Fibroblast of the aortic adventitia (primary cell): Measurements from ENCODE around the gene CUX1. TPM values are rescaled to one million over a fixed set of nuclear protein-coding genes. Genes with fewer than 3 reads are reported as not detected.
A peak's percentile ranks its signal among the peaks of the same experiment; 100 is the strongest.
"Not testable (repeated sequence)": the region's sequence is repeated elsewhere in the genome, so short reads cannot be mapped to it uniquely, and the experiment has no call there.

ENCODE experiments used
- DNase-seq: peaks from one replicate; pipeline ENCODE4 v3.0.0-alpha.2; 2010; ENCODE audit warnings: low read depth
- H3K4me3 ChIP-seq: 2 replicates; pipeline ENCODE4 v1.5.1; 2011; ENCODE audit warnings: low read depth, mild to moderate bottlenecking, control low read depth, low read length, moderate library complexity
- total RNA-seq: library from RNA; depleted of rRNA; stranded (reverse); fragments of >200 nt; gene quantifications from 2 replicates; pipeline ENCODE4 v1.2.3, GENCODE V29; 2012; ENCODE audit warnings: low replicate concordance
- TF ChIP-seq, protein P1 (sequence below): IDR thresholded peaks from 2 replicates; pipeline ENCODE4 v1.5.1; 2011; ENCODE audit warnings: mild to moderate bottlenecking, low read length, control low read depth, inconsistent platforms; ENCODE audit not compliant: insufficient read depth

The CUX1 gene
- total RNA-seq, 1 donor, result 44.2 TPM

DNA sequence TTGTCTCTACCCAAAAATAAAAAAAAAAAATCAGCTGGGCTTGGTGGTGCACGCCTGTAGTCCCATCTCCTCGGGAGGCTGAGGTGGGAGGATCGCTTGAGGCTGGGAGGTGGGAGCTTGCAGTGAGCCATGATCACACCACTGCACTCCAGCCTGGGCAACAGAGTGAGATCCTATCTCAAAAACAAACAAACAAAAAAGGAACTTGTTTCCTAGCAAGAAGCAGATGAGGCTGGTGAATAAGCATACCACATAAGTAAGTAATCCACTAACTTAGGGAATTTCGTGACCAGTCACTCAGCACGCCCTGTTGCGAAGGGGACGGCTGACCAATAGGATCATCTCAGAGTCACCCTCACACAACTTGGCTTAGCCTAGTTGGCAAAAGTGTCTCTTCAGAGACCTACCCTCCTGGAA, 64.6 kb downstream of the CUX1 start:
- TF ChIP-seq, protein P1, sequence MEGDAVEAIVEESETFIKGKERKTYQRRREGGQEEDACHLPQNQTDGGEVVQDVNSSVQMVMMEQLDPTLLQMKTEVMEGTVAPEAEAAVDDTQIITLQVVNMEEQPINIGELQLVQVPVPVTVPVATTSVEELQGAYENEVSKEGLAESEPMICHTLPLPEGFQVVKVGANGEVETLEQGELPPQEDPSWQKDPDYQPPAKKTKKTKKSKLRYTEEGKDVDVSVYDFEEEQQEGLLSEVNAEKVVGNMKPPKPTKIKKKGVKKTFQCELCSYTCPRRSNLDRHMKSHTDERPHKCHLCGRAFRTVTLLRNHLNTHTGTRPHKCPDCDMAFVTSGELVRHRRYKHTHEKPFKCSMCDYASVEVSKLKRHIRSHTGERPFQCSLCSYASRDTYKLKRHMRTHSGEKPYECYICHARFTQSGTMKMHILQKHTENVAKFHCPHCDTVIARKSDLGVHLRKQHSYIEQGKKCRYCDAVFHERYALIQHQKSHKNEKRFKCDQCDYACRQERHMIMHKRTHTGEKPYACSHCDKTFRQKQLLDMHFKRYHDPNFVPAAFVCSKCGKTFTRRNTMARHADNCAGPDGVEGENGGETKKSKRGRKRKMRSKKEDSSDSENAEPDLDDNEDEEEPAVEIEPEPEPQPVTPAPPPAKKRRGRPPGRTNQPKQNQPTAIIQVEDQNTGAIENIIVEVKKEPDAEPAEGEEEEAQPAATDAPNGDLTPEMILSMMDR, result no peak
- no peak overlapping the region for H3K4me3 ChIP-seq
- peak; percentile 97 for DNase-seq

DNA sequence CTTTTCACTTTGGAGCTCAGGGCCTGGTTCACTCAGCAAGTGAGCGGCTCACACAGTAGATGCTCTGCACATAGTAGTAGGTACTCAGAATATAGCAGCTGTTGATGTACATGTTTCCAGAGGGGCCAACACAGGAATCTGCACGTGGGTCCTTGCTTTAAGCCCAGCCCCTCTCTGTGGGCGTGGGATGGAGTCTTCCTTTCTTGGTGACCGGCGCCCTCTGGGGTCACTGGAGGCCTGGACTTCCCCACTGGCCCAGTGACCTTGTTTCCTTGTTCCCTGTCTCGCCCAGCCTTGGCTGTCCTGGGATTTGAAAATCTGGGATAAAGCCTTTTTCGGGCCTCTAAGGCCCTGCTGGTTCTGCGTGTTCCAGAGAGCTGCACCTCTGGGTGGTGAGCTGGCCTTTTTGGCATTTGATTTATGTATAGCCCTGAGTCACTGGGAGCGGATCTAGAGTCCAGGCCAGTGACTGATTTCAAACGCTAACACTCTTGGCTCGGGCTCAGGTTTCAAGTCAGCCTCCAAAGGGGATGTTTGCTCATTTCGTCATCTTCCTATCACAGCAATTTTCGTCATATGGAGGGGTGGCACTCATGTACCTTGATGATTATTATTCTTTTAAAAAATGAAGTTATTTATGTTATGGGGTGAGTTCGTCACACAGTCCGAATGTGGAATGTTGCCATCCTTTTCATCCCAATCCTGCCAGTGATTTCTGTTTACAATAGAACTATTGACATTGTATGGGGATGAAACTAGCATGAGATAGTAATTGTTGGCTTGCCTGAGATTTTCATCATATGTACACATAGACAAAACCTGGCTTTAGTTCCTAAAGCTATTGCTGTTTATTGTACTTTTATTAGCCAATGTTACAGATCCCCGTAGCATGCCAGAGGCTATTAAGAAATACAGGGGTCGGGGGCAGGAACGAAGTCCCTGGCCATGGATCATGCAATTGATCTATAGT, 65.5 kb downstream of the CUX1 start:
- peak; percentile 100 for DNase-seq
- TF ChIP-seq, protein P1, result peak; percentile 12
- H3K4me3 ChIP-seq, result peak overlapping the region; percentile 25

DNA sequence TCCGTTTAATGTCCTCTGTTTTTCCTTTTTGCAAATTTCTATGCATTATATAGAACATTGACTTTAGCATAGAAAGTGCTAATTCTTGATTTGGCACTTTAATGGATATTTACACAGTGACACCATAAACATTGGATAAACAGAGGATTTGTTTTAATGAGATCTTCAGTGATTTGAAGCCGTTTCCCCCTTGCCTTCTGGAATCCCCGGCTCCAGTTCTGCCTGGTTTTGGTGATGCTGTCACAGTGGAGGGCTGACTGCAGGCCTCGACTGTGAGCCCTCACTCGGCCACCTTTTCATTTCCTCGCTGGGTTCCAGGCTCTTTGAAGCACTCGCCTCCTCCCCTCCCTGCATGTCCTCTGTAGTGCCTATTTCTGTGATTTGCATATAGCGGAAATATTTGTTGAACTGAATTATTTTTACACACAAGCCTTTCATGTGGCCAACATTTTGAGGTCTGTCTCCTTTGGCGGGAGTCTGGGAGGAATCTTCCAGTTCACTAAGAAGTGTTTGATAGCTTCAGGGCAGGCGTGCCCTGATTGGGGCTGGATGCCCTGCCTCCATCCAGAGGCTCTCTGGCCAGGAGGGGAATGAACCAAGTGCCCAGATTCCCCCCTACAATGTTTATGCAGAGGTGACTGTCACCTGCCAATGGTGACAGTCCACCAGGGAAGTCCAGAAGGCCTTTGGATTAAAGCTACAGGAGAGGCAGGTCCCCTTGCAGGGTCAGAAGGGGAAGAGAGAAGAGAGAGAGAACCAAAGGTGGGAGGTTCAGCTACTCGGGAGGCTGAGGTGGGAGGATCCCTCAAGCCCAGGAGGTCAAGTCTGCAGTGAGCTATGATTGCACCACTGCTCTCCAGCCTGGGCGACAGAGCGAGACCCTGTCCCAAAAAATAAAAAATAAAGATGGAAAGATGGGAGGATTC, 67.5 kb downstream of the CUX1 start:
- no peak overlapping the region for H3K4me3 ChIP-seq
- TF ChIP-seq, protein P1, result no peak
- DNase-seq, result no peak

DNA sequence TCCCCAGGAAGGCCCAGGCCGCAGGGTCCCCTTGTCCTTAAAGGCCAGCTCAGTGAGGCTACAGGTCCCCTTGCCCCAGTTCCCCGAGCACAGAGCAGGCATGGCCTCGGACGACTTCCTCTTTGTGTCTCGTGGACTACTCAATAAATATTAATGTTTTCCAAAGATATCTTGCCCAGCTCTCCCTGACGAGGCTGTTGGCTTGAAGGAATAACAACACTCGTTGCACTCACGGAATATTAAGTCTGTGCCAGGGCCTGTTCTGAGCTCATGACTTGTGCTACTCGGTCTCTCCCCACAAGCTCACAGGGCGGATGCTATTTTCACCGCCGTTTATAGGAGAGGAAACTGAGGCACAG, 68.2 kb downstream of the CUX1 start:
- no peak overlapping the region for H3K4me3 ChIP-seq
- peak; percentile 43 for DNase-seq
- TF ChIP-seq, protein P1, result no peak

DNA sequence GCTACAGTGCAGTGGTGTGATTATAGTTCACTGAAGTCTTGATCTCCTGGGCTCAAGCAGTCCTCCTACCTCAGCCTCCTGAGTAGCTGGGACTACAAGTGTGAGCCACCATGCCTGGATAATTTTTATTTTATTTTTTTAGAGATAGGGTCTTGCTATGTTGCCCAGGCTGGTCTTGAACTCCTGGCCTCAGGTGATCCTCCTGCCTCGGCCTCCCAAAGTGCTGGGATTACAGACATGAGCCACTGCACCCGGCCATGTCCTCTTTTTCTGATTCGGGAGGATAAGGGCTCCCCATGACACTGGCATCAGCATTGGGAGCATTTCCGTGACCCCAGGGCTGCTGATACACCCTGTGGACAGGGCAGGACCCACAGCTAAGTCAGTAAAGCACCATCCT, 69.9 kb downstream of the CUX1 start:
- not testable (repeated sequence) for DNase-seq, H3K4me3 ChIP-seq

DNA sequence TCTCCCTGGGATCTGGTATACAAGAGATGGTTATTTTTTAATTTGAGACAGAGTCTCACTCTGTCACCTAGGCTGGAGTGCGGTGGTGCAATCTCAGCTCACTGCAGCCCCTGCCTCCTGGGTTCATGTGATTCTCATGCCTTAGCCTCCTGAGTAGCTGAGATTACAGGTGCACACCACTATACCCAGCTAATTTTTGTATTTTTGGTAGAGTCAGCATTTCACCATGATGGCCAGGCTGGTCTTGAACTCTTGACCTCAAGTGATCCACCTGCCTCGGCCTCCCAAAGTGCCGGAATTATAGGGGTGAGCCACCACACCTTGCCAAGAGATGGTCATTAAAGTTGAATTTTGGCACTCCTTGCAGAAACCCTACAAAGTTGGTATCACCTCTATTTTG, 71.1 kb downstream of the CUX1 start:
- not testable (repeated sequence) for DNase-seq

DNA sequence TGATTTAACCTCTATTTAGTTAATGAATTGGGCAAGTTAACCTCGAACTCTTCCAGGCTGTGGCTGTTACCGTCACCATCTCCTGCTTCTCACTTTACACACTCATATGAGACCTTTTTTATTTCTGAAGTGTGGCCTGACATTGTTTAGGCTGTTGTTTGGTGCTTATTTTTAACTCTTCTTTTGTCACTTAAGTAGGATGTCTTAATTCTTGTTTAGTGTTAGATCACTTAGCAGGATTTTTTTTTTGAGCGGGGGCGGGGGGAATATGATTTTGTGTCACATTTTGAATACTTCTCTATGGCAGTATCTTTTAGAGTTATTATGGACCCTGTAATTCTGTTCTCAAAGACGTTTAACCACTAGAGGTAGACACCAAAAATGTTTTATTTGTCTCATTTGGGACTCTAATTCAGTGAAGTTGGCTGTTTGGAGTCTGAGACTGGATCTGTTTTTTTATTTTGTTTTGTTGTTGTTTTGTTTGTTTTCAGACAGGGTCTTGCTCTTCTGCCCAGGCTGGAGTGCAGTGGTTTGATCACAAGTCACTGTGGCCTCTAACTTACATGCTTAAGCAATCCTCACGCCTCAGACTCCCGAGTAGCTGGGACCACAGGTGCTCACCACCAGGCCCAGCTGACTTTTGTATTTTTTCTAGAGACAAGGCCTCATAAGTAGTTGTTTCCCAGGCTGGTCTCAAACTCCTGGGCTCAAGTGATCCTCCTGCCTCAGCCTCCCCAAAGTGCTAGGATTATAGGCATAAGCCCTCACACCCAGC, 73.5 kb downstream of the CUX1 start:
- H3K4me3 ChIP-seq, result no peak overlapping the region
- TF ChIP-seq, protein P1, result no peak
- no peak for DNase-seq

More for the DNA sequence above, 71.1 kb downstream of the CUX1 start:
- H3K4me3 ChIP-seq, result not testable (repeated sequence)
